NCI-H2196 (cell line): Measurements from ENCODE around the gene MLLT3.

Experiments
- DNase-seq: peaks from one replicate; lab custom pipeline; 2025; ENCODE audit not compliant: unreplicated experiment; lab: John Stamatoyannopoulos, UW

Gene MLLT3

GRCh38 chr9:20314981-20315380 lies 307.3 kb downstream of the MLLT3 start:
- no peak for DNase-seq

- no peak for DNase-seq
These were observed 308.9 kb downstream of the MLLT3 start for GRCh38 chr9:20313415-20313814.

GRCh38 chr9:20312732-20313131 lies 309.6 kb downstream of the MLLT3 start:
- DNase-seq = no peak

GRCh38 chr9:20310024-20310423 lies 312.3 kb downstream of the MLLT3 start:
- no peak for DNase-seq

- no peak for DNase-seq
These were observed 313.2 kb downstream of the MLLT3 start for GRCh38 chr9:20309124-20309523.

- no peak for DNase-seq
These were observed 314.7 kb downstream of the MLLT3 start for GRCh38 chr9:20307621-20308020.

- DNase-seq = no peak
These were observed 316.8 kb downstream of the MLLT3 start for GRCh38 chr9:20305452-20305851.

- no peak for DNase-seq
These were observed 318.3 kb downstream of the MLLT3 start for GRCh38 chr9:20303996-20304395.

- no peak for DNase-seq
These were observed 319.2 kb downstream of the MLLT3 start for GRCh38 chr9:20303066-20303465.

- DNase-seq = no peak
These were observed 320.1 kb downstream of the MLLT3 start for GRCh38 chr9:20302197-20302596.

- DNase-seq = no peak
These were observed 321.7 kb downstream of the MLLT3 start for GRCh38 chr9:20300430-20301115.

- DNase-seq = no peak
These were observed 324.6 kb downstream of the MLLT3 start for GRCh38 chr9:20297646-20298084.

- no peak for DNase-seq
These were observed 326.7 kb downstream of the MLLT3 start for GRCh38 chr9:20295555-20295954.

- no peak for DNase-seq
These were observed 328.1 kb downstream of the MLLT3 start for GRCh38 chr9:20294046-20294750.

GRCh38 chr9:20292002-20292401 lies 330.3 kb downstream of the MLLT3 start:
- DNase-seq = no peak
